Measurements from ENCODE around the gene ANKRD28. TPM values are rescaled to one million over a fixed set of nuclear protein-coding genes. Genes with fewer than 3 reads are reported as not detected.

ANKRD28 gene
- total RNA-seq, 1 donor from 2014 or later = 104 TPM

- H3K9me3 Mint-ChIP-seq (ENCODE audit: low read depth) = no peaks in the 10 kb centered on the region
- no peak overlapping the region for H3K4me3 Mint-ChIP-seq (ENCODE audit: unreplicated experiment)
- H3K4me1 Mint-ChIP-seq (ENCODE audit: low read depth) = peaks cover 78% of the 10 kb centered on the region
- H3K36me3 Mint-ChIP-seq (ENCODE audit: low read depth) = peaks cover 27% of the 10 kb centered on the region
- no peak overlapping the region for H3K27ac Mint-ChIP-seq (ENCODE audit: unreplicated experiment)
- TF ChIP-seq CTCF (IDR thresholded peaks at IDR 0.05) = no peak
- no peak for DNase-seq (ENCODE audit: low spot score)
- H3K27me3 Mint-ChIP-seq (ENCODE audit: low read depth) = no peaks in the 10 kb centered on the region
Measured at GRCh38 chr3:15757824-15758223, 40.0 kb downstream of the ANKRD28 start.

DNA sequence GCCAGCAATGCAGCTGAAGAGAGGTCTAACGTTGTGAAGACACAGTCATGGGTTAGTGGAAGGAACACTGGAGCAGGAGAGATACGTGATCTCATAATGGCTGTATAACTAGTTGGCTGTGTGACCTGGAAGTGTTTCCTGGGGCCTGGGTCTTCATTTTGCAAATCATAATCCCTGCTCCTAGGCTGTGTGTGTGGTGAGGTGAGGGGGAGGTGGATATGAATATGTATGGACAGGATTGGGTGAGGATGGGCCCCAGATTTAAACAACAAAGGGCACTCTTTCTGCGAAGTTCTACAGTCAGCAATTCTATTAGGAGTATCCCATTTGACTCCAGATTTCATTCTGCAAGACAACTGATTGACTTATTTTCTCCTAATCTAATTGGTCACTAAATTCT lies 41.3 kb downstream of the ANKRD28 start:
- Mint-ChIP-seq H3K9me3 (ENCODE audit: low read depth) (no peaks in the 10 kb centered on the region), H3K36me3 (ENCODE audit: low read depth) (peaks cover 24% of the 10 kb centered on the region), H3K27me3 (ENCODE audit: low read depth) (no peaks in the 10 kb centered on the region), H3K4me1 (ENCODE audit: low read depth) (peaks cover 77% of the 10 kb centered on the region), H3K27ac (ENCODE audit: unreplicated experiment) (peak overlapping the region; percentile 86), H3K4me3 (ENCODE audit: unreplicated experiment) (no peak overlapping the region)
- no peak for DNase-seq (ENCODE audit: low spot score)
- TF ChIP-seq CTCF (IDR thresholded peaks at IDR 0.05) = no peak

GRCh38 chr3:15755780-15756179 lies 42.0 kb downstream of the ANKRD28 start:
- no peak for DNase-seq (ENCODE audit: low spot score)
- Mint-ChIP-seq H3K27me3 (ENCODE audit: low read depth) (no peaks in the 10 kb centered on the region), H3K9me3 (ENCODE audit: low read depth) (no peaks in the 10 kb centered on the region), H3K36me3 (ENCODE audit: low read depth) (peaks cover 24% of the 10 kb centered on the region), H3K4me1 (ENCODE audit: low read depth) (peaks cover 75% of the 10 kb centered on the region), H3K4me3 (ENCODE audit: unreplicated experiment) (no peak overlapping the region), H3K27ac (ENCODE audit: unreplicated experiment) (peak overlapping the region; percentile 86)
- no peak for TF ChIP-seq CTCF (IDR thresholded peaks at IDR 0.05)

DNA sequence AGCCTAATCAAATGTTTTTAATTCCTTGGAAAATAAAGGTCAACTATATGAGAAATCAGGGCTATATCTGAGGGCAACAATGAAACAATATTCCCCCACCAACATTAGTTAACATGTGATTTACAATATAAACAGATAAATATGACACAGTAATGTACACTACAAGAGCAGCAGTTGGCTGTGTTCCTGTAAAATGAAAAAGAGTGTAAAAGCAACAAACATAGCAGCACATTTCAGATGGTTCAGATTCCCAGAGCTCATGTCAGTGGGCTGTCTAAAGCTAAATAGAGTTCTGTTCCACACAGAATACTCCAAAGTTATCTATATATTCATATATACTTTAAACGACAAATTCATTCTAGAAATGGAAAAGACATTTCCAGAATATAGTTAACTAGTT lies 42.6 kb downstream of the ANKRD28 start:
- no peak overlapping the region for H3K4me3 Mint-ChIP-seq (ENCODE audit: unreplicated experiment)
- peaks cover 20% of the 10 kb centered on the region for H3K36me3 Mint-ChIP-seq (ENCODE audit: low read depth)
- no peaks in the 10 kb centered on the region for H3K27me3 Mint-ChIP-seq (ENCODE audit: low read depth)
- no peak for TF ChIP-seq CTCF (IDR thresholded peaks at IDR 0.05)
- H3K4me1 Mint-ChIP-seq (ENCODE audit: low read depth) = peaks cover 75% of the 10 kb centered on the region
- H3K9me3 Mint-ChIP-seq (ENCODE audit: low read depth) = no peaks in the 10 kb centered on the region
- no peak for DNase-seq (ENCODE audit: low spot score)
- peak overlapping the region; percentile 86 for H3K27ac Mint-ChIP-seq (ENCODE audit: unreplicated experiment)

DNA sequence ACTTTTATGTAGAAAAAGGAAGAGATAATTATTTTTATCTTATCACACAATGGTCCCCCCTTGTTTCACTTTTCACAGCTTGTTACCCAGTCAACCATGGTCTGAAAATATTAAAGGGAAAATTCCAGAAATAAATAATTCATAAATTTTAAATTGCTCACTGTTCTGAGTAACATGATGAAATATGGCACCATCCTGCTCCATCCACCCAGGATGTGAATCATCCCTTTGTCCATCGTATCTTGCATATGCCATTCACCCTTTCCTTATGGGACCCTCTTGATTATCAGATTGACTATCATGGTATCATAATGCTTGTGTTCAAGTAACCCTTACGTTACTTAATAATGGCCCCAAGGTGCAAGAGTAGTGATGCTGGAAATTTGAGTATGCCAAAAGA lies 43.7 kb downstream of the ANKRD28 start:
- Mint-ChIP-seq H3K4me1 (ENCODE audit: low read depth) (peaks cover 76% of the 10 kb centered on the region), H3K4me3 (ENCODE audit: unreplicated experiment) (no peak overlapping the region), H3K27ac (ENCODE audit: unreplicated experiment) (peak overlapping the region; percentile 89), H3K27me3 (ENCODE audit: low read depth) (no peaks in the 10 kb centered on the region), H3K36me3 (ENCODE audit: low read depth) (peaks cover 22% of the 10 kb centered on the region), H3K9me3 (ENCODE audit: low read depth) (peaks cover 4% of the 10 kb centered on the region)
- no peak for TF ChIP-seq CTCF (IDR thresholded peaks at IDR 0.05)
- no peak for DNase-seq (ENCODE audit: low spot score)
